ENCODE data around the gene CA6. TPM values are rescaled to one million over a fixed set of nuclear protein-coding genes. Genes with fewer than 3 reads are reported as not detected.

Gene CA6
- total and polyA plus RNA-seq, 2 donors (not counting 1 experiment from before 2014, with no cell fraction given), result not detected

DNA sequence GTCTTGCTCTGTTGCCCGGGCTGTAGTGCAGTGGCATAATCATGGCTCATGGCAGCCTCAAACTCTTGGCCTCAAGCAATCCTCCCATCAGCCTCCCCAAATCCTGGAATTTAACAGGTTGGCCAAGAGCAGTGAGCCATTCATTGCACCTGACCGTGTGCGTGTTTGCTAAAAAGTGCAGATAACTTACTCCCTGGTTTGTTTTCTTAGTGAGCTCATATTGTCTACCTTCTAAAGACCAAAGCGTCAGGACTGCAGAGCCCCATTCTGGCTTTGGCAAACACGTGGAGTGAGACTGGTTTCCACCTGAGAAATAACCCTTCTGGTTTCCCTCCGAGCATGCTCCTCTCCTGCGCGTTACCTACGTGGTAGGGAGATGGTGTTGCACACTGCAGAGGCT lies 32.2 kb upstream of the CA6 start:
- H3K4me2 ChIP-seq (replicated peaks; ENCODE audit: low read depth, low read length, poor library complexity, severe bottlenecking), result no peak overlapping the region
- TF ChIP-seq EZH2 (IDR thresholded peaks at IDR 0.05; ENCODE audit: borderline replicate concordance, insufficient read depth, low read depth, low read length, poor library complexity, severe bottlenecking), result no peak
- TF ChIP-seq, protein P1, sequence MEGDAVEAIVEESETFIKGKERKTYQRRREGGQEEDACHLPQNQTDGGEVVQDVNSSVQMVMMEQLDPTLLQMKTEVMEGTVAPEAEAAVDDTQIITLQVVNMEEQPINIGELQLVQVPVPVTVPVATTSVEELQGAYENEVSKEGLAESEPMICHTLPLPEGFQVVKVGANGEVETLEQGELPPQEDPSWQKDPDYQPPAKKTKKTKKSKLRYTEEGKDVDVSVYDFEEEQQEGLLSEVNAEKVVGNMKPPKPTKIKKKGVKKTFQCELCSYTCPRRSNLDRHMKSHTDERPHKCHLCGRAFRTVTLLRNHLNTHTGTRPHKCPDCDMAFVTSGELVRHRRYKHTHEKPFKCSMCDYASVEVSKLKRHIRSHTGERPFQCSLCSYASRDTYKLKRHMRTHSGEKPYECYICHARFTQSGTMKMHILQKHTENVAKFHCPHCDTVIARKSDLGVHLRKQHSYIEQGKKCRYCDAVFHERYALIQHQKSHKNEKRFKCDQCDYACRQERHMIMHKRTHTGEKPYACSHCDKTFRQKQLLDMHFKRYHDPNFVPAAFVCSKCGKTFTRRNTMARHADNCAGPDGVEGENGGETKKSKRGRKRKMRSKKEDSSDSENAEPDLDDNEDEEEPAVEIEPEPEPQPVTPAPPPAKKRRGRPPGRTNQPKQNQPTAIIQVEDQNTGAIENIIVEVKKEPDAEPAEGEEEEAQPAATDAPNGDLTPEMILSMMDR (IDR thresholded peaks at IDR 0.05), result no peak
- peaks cover 0 to 4% (median 0%) of the 10 kb centered on the region in 3 donors for H3K9me3 ChIP-seq (ENCODE audit: control extremely low read depth in 1 of 3, control insufficient read depth in 2 of 3, insufficient read depth in 1 of 3, low read length in 2 of 3)
- Mint-ChIP-seq H3K27ac (no peak overlapping the region), H3K4me3 (no peak overlapping the region), H3K4me1 (no peaks in the 10 kb centered on the region), H3K9me3 (ENCODE audit: insufficient read depth) (no peaks in the 10 kb centered on the region), H3K27me3 (peaks cover 19% of the 10 kb centered on the region)
- H2AFZ ChIP-seq (ENCODE audit: insufficient read depth, low read depth, low read length, poor library complexity, severe bottlenecking), result no peak overlapping the region
- H3K79me2 ChIP-seq (ENCODE audit: control insufficient read depth, insufficient read depth, low read length), result no peaks in the 10 kb centered on the region
- 92% methylated on average over 9 of the region's 9 CpGs for WGBS (ENCODE audit: insufficient coverage)
- intact Hi-C loops (cut with micrococcal nuclease), result no loop called here
- no peaks in the 10 kb centered on the region for H3K4me1 ChIP-seq (ENCODE audit: control insufficient read depth in 2 of 2, insufficient read depth in 2 of 2, low read length in 2 of 2)
- no peak overlapping the region for H3K4me3 ChIP-seq (ENCODE audit: control extremely low read depth in 1 of 5, extremely low read depth in 1 of 5, insufficient read depth in 1 of 5, low read depth in 2 of 5, low read length in 4 of 5)
- no peaks in the 10 kb centered on the region for H4K20me1 ChIP-seq (ENCODE audit: control insufficient read depth, insufficient read depth, low read length, poor library complexity, severe bottlenecking)
- no peak for DNase-seq
- no peak for ATAC-seq (ENCODE audit: low read depth)
- H3K9ac ChIP-seq (ENCODE audit: low read length), result no peak overlapping the region
- no peak overlapping the region for H3K27ac ChIP-seq (ENCODE audit: low read length in 2 of 2)
- ChIA-PET CTCF (no interaction called here), POLR2A (no interaction called here)
- peaks cover 0 to 5% (median 0%) of the 10 kb centered on the region in 4 experiments for H3K27me3 ChIP-seq (replicated peaks in 1 of 4; ENCODE audit: control extremely low read depth in 1 of 4, control insufficient read depth in 3 of 4, insufficient read depth in 4 of 4, low read length in 3 of 4)
- H3K36me3 ChIP-seq (replicated peaks in 1 of 2; ENCODE audit: control extremely low read depth in 1 of 2, control insufficient read depth in 1 of 2, extremely low read depth in 1 of 2, insufficient read depth in 2 of 2, low read length in 1 of 2), result no peaks in the 10 kb centered on the region

DNA sequence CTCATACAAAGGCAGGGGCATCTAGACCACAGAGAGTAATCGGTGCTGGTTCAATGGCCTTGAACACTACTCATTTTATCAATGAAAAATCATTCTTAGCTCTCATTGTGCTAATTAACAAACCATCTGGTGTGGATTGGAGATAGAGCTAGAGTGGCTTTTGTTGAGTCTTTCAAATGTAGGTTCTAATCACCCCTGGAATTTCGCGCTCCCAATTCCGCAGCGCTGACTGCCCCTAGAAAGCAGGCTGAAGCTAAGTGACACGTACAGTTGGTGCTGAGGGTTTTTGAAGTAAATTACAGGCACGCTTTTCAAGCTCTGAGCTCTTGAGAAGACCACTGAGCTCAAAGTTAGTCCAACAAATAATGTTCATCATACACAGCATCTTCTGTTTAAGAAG lies 31.2 kb upstream of the CA6 start:
- no peaks in the 10 kb centered on the region for H3K4me1 ChIP-seq (ENCODE audit: control insufficient read depth in 2 of 2, insufficient read depth in 2 of 2, low read length in 2 of 2)
- H3K27me3 ChIP-seq (replicated peaks in 1 of 4; ENCODE audit: control extremely low read depth in 1 of 4, control insufficient read depth in 3 of 4, insufficient read depth in 4 of 4, low read length in 3 of 4), result peaks cover 0 to 5% (median 0%) of the 10 kb centered on the region in 4 experiments
- ChIA-PET CTCF (interaction anchor here (0.6 to 1.2 kb wide), 2 partner anchors 9 to 73 kb away, joined by 3 to 4 read pairs; no protein-coding TSS in a partner anchor), POLR2A (no interaction called here)
- no peak overlapping the region for H3K9ac ChIP-seq (ENCODE audit: low read length)
- DNase-seq (no peak), ATAC-seq (ENCODE audit: low read depth) (no peak)
- Mint-ChIP-seq H3K4me3 (no peak overlapping the region), H3K27ac (no peak overlapping the region), H3K9me3 (ENCODE audit: insufficient read depth) (no peaks in the 10 kb centered on the region), H3K27me3 (peaks cover 19% of the 10 kb centered on the region), H3K4me1 (no peaks in the 10 kb centered on the region)
- H3K79me2 ChIP-seq (ENCODE audit: control insufficient read depth, insufficient read depth, low read length), result no peaks in the 10 kb centered on the region
- 95% methylated on average over 6 of the region's 7 CpGs for WGBS (ENCODE audit: insufficient coverage)
- H3K4me3 ChIP-seq (ENCODE audit: control extremely low read depth in 1 of 5, extremely low read depth in 1 of 5, insufficient read depth in 1 of 5, low read depth in 2 of 5, low read length in 4 of 5), result no peak overlapping the region
- no peaks in the 10 kb centered on the region for H4K20me1 ChIP-seq (ENCODE audit: control insufficient read depth, insufficient read depth, low read length, poor library complexity, severe bottlenecking)
- no peaks in the 10 kb centered on the region for H3K36me3 ChIP-seq (replicated peaks in 1 of 2; ENCODE audit: control extremely low read depth in 1 of 2, control insufficient read depth in 1 of 2, extremely low read depth in 1 of 2, insufficient read depth in 2 of 2, low read length in 1 of 2)
- peaks cover 0 to 4% (median 0%) of the 10 kb centered on the region in 3 donors for H3K9me3 ChIP-seq (ENCODE audit: control extremely low read depth in 1 of 3, control insufficient read depth in 2 of 3, insufficient read depth in 1 of 3, low read length in 2 of 3)
- TF ChIP-seq EZH2 (IDR thresholded peaks at IDR 0.05; ENCODE audit: borderline replicate concordance, insufficient read depth, low read depth, low read length, poor library complexity, severe bottlenecking), result no peak
- TF ChIP-seq, protein P1 (IDR thresholded peaks at IDR 0.05), result no peak
- H3K27ac ChIP-seq (ENCODE audit: low read length in 2 of 2), result no peak overlapping the region
- no peak overlapping the region for H3K4me2 ChIP-seq (replicated peaks; ENCODE audit: low read depth, low read length, poor library complexity, severe bottlenecking)
- intact Hi-C loops (cut with micrococcal nuclease), result no loop called here
- H2AFZ ChIP-seq (ENCODE audit: insufficient read depth, low read depth, low read length, poor library complexity, severe bottlenecking), result no peak overlapping the region
